HepG2 (cell line): ENCODE measurements around the gene CLTA. TPM values are rescaled to one million over a fixed set of nuclear protein-coding genes. Genes with fewer than 3 reads are reported as not detected.

Source experiments
- DR1 ChIP-seq: sonication (generic); formaldehyde crosslinking; IDR thresholded peaks from 2 replicates; pipeline ENCODE4 v1.8.0; 2021; ENCODE audit warnings: mild to moderate bottlenecking, missing genetic modification reagents, inconsistent platforms
- GABPB1 ChIP-seq: IDR thresholded peaks from 2 replicates; pipeline ENCODE4 v1.6.1; 2016; ENCODE audit warnings: mild to moderate bottlenecking, missing genetic modification reagents, moderate library complexity, missing compliant biosample characterization
- HNRNPH1 ChIP-seq: fragments of 200-400 bp; formaldehyde crosslinking; optimal IDR thresholded peaks from 2 replicates; pipeline ENCODE3; 2017; ENCODE audit warnings: mild to moderate bottlenecking, low read depth, low read length
- ISL2 ChIP-seq: sonication (generic); formaldehyde crosslinking; IDR thresholded peaks from 2 replicates; pipeline ENCODE4 v1.5.0; 2020; ENCODE audit warnings: missing genetic modification reagents
- KMT2A ChIP-seq: sonication (generic); formaldehyde crosslinking; IDR thresholded peaks from 2 replicates; pipeline ENCODE4 v1.4.0; 2020; ENCODE audit warnings: missing genetic modification reagents
- NR3C1 ChIP-seq: sonication (generic); formaldehyde crosslinking; IDR thresholded peaks from 2 replicates; pipeline ENCODE4 v1.4.0; 2020; ENCODE audit warnings: missing genetic modification reagents
- PHF8 ChIP-seq: sonication (generic); formaldehyde crosslinking; IDR thresholded peaks from 2 replicates; pipeline ENCODE4 v1.5.0; 2020; ENCODE audit warnings: missing genetic modification reagents
- RARA ChIP-seq: IDR thresholded peaks from 2 replicates; pipeline ENCODE4 v1.6.1; 2016; ENCODE audit warnings: missing genetic modification reagents, missing compliant biosample characterization
- REXO4 ChIP-seq: sonication (generic); formaldehyde crosslinking; IDR thresholded peaks from 2 replicates; pipeline ENCODE4 v1.8.0; 2022; ENCODE audit warnings: missing genetic modification reagents, mild to moderate bottlenecking, borderline replicate concordance
- TBX2 ChIP-seq: sonication (generic); formaldehyde crosslinking; IDR thresholded peaks from 2 replicates; pipeline ENCODE4 v1.5.0; 2020; ENCODE audit warnings: missing genetic modification reagents, mild to moderate bottlenecking, borderline replicate concordance
- TGIF2 ChIP-seq: IDR thresholded peaks from 2 replicates; pipeline ENCODE4 v1.6.1; 2016; ENCODE audit warnings: control low read depth, missing compliant biosample characterization
- ZFP36 ChIP-seq: fragments of 150-350 bp; IDR thresholded peaks from 2 replicates; pipeline ENCODE4 v1.6.1; 2018; ENCODE audit warnings: borderline replicate concordance, low read length, low read depth; ENCODE audit not compliant: partially characterized antibody
- ZFP82 ChIP-seq: sonication (generic); formaldehyde crosslinking; IDR thresholded peaks from 2 replicates; pipeline ENCODE4 v1.5.1; 2020; ENCODE audit warnings: mild to moderate bottlenecking, missing genetic modification reagents, borderline replicate concordance
- ZGPAT ChIP-seq: IDR thresholded peaks from 2 replicates; pipeline ENCODE4 v1.6.1; 2016; ENCODE audit warnings: mild to moderate bottlenecking
- ZNF17 ChIP-seq: sonication (generic); formaldehyde crosslinking; IDR thresholded peaks from 2 replicates; pipeline ENCODE4 v1.5.0; 2020; ENCODE audit warnings: mild to moderate bottlenecking, missing genetic modification reagents
- ZNF569 ChIP-seq: sonication (generic); formaldehyde crosslinking; IDR thresholded peaks from 2 replicates; pipeline ENCODE4 v1.5.0; 2020; ENCODE audit warnings: mild to moderate bottlenecking, missing genetic modification reagents, moderate library complexity, borderline replicate concordance
- ZNF576 ChIP-seq: sonication (generic); formaldehyde crosslinking; IDR thresholded peaks from 2 replicates; pipeline ENCODE4 v1.4.0; 2020; ENCODE audit warnings: mild to moderate bottlenecking, missing genetic modification reagents
- ZNF598 ChIP-seq: sonication (generic); formaldehyde crosslinking; IDR thresholded peaks from 2 replicates; pipeline ENCODE4 v1.5.1; 2020; ENCODE audit warnings: mild to moderate bottlenecking, missing genetic modification reagents, borderline replicate concordance
- ZNF615 ChIP-seq: sonication (generic); formaldehyde crosslinking; IDR thresholded peaks from 2 replicates; pipeline ENCODE4 v1.5.0; 2020; ENCODE audit warnings: mild to moderate bottlenecking, missing genetic modification reagents, borderline replicate concordance
- ZNF788 ChIP-seq: sonication (generic); formaldehyde crosslinking; IDR thresholded peaks from 2 replicates; pipeline ENCODE4 v1.5.0; 2020; ENCODE audit warnings: mild to moderate bottlenecking, missing genetic modification reagents, borderline replicate concordance
- ZNF792 ChIP-seq: IDR thresholded peaks from 2 replicates; pipeline ENCODE4 v1.6.1; 2016
- ZNF883 ChIP-seq: sonication (generic); formaldehyde crosslinking; IDR thresholded peaks from 2 replicates; pipeline ENCODE4 v1.5.1; 2020; ENCODE audit warnings: mild to moderate bottlenecking, missing genetic modification reagents; ENCODE audit errors: not compliant biosample characterization
- polyA plus RNA-seq, 8 experiments: library from polyadenylated mRNA; depleted of rRNA in 3 of 8; stranded (reverse) in 7 of 8; unstranded in 1 of 8; fragments of >200 nt; fragmentation: Illumina TruSeq in 4 of 8; extraction: Trizol in 4 of 8; gene quantifications; 2 replicates each; pipeline versions ENCODE4 v1.2.1 to v1.2.3, GENCODE V29; 2011 to 2016; ENCODE audit warnings: low read depth in 4 of 8, missing spikeins in 1 of 8, mixed read lengths in 1 of 8; ENCODE audit not compliant: insufficient read depth in 1 of 8
- total RNA-seq, 5 experiments: library from RNA; depleted of rRNA; stranded (reverse); fragments of >200 nt; fragmentation: Illumina TruSeq; extraction: Trizol; gene quantifications; 2 replicates each; pipeline ENCODE4 v1.2.3, GENCODE V29; 2016; ENCODE audit warnings: low read depth in 1 of 5
- TF ChIP-seq, protein P1 (sequence below): sonication (generic); formaldehyde crosslinking; IDR thresholded peaks from 2 replicates; pipeline ENCODE4 v1.8.0; 2022; ENCODE audit warnings: mild to moderate bottlenecking, missing genetic modification reagents
- TF ChIP-seq, protein P2 (sequence below): sonication (generic); formaldehyde crosslinking; IDR thresholded peaks from 2 replicates; pipeline ENCODE4 v1.8.0; 2022; ENCODE audit warnings: mild to moderate bottlenecking, missing genetic modification reagents, moderate library complexity
- TF ChIP-seq, protein P3 (sequence below): sonication (generic); formaldehyde crosslinking; IDR thresholded peaks from 2 replicates; pipeline ENCODE4 v1.4.0; 2020; ENCODE audit warnings: missing genetic modification reagents

Gene CLTA
- total and polyA plus RNA-seq, 2 of the 13 experiments (the other 11 are each of a cell fraction or from before 2014, with no cell fraction given) = 143 to 222 TPM

DNA sequence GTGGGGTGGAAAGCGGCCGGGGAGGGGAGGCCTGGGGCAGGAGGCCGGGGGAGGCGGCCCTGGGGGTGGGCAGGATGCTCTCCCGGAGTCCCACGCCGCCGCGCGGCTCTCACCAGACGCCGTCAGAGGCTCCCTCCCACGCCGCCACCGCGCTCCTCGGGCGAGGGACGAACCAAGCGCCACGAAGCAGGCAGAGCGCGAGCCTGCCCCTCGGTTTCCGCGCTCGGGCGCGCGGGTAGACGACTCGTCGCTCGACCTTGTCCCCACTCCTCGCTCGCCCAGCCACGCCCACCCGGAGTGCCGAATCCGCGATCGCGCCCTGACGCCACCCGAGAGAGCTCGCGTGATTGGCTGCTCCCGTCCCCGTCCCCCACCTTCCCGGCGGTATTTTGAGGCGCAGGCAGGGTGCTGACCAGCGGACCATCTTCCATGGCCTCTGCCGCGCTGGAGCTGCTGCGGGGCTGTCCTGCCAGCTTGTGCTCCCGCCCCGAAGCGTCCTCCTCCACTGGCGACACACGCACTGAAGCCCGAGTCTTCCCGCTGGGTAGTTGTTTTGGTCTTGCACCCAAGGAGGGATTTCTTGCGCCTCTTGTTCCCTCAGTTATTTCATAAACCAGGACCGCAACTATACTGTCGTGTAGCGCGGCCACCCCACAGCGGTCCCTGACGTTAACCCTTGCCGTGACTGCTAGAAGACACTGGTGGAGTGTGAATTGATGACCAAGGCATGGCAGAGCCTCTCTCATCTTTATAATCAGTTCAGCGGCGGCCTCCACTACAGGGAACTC is 67.7 kb downstream of the CLTA start, which contains the start of gene GNE (continued):
- TF ChIP-seq HNRNPH1 = no peak
- peak; percentile 65; the same call in 1 of the 2 replicates for TF ChIP-seq TGIF2 (CRISPR knock-in tag)
- peak; percentile 71 for TF ChIP-seq ZGPAT (CRISPR knock-in tag)
- peak; percentile 74 for TF ChIP-seq ZNF792 (CRISPR knock-in tag)
- TF ChIP-seq ZNF569 (CRISPR knock-in tag) = no peak
- TF ChIP-seq ZFP36 = no peak
- TF ChIP-seq ZNF615 (CRISPR knock-in tag) = no peak
- peak; percentile 97 for TF ChIP-seq PHF8 (CRISPR knock-in tag)
- peak; percentile 88; the same call in 1 of the 2 replicates for TF ChIP-seq ZNF788 (CRISPR knock-in tag)
- peak; percentile 60 for TF ChIP-seq ISL2
- TF ChIP-seq ZNF17 (CRISPR knock-in tag) = no peak
- no peak for TF ChIP-seq ZFP82
- no peak for TF ChIP-seq NR3C1 (CRISPR knock-in tag)
- peak; percentile 87 for TF ChIP-seq GABPB1 (CRISPR knock-in tag)
- TF ChIP-seq, protein P1, sequence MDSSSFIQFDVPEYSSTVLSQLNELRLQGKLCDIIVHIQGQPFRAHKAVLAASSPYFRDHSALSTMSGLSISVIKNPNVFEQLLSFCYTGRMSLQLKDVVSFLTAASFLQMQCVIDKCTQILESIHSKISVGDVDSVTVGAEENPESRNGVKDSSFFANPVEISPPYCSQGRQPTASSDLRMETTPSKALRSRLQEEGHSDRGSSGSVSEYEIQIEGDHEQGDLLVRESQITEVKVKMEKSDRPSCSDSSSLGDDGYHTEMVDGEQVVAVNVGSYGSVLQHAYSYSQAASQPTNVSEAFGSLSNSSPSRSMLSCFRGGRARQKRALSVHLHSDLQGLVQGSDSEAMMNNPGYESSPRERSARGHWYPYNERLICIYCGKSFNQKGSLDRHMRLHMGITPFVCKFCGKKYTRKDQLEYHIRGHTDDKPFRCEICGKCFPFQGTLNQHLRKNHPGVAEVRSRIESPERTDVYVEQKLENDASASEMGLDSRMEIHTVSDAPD = no peak
- peak; percentile 68 for TF ChIP-seq ZNF883
- TF ChIP-seq ZNF576 (CRISPR knock-in tag) = 0 out of 2 replicates have a peak, but pooled peaks have one; percentile 48
- TF ChIP-seq RARA (CRISPR knock-in tag) = 0 out of 2 replicates have a peak, but pooled peaks have one; percentile 40
- peak; percentile 69 for TF ChIP-seq TBX2 (CRISPR knock-in tag)
- TF ChIP-seq, protein P2, sequence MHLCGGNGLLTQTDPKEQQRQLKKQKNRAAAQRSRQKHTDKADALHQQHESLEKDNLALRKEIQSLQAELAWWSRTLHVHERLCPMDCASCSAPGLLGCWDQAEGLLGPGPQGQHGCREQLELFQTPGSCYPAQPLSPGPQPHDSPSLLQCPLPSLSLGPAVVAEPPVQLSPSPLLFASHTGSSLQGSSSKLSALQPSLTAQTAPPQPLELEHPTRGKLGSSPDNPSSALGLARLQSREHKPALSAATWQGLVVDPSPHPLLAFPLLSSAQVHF = peak; percentile 22; the same call in 1 of the 2 replicates
- TF ChIP-seq, protein P3, sequence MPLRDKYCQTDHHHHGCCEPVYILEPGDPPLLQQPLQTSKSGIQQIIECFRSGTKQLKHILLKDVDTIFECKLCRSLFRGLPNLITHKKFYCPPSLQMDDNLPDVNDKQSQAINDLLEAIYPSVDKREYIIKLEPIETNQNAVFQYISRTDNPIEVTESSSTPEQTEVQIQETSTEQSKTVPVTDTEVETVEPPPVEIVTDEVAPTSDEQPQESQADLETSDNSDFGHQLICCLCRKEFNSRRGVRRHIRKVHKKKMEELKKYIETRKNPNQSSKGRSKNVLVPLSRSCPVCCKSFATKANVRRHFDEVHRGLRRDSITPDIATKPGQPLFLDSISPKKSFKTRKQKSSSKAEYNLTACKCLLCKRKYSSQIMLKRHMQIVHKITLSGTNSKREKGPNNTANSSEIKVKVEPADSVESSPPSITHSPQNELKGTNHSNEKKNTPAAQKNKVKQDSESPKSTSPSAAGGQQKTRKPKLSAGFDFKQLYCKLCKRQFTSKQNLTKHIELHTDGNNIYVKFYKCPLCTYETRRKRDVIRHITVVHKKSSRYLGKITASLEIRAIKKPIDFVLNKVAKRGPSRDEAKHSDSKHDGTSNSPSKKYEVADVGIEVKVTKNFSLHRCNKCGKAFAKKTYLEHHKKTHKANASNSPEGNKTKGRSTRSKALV (CRISPR knock-in tag) = no peak
- TF ChIP-seq DR1 (CRISPR knock-in tag) = peak; percentile 97
- TF ChIP-seq ZNF598 = 0 out of 2 replicates have a peak, but pooled peaks have one; percentile 89
- no peak for TF ChIP-seq REXO4 (CRISPR knock-in tag)
- TF ChIP-seq KMT2A (CRISPR knock-in tag) = peak; percentile 75; the same call in 1 of the 2 replicates
